Mesendoderm (in vitro differentiated cells): ENCODE measurements around the gene EDNRA.

Source experiments
- DNase-seq: peaks from one replicate; pipeline ENCODE4 v3.0.0; 2013
- H2AK5ac ChIP-seq: 2 replicates; pipeline ENCODE4 v1.6.1; 2013; ENCODE audit warnings: low read length, inconsistent platforms
- H2BK120ac ChIP-seq: 2 replicates; pipeline ENCODE4 v1.6.1; 2013; ENCODE audit warnings: low read depth, mild to moderate bottlenecking, low read length, moderate library complexity, mixed read lengths
- H2BK15ac ChIP-seq: replicated peaks from 2 replicates; pipeline ENCODE4 v1.6.1; 2013; ENCODE audit warnings: low read depth, mild to moderate bottlenecking, moderate library complexity
- H2BK5ac ChIP-seq: 2 replicates; pipeline ENCODE4 v1.6.1; 2013; ENCODE audit warnings: low read length, inconsistent platforms
- H3K18ac ChIP-seq: 2 replicates; pipeline ENCODE4 v1.6.1; 2013; ENCODE audit warnings: mild to moderate bottlenecking, low read length, mixed read lengths
- H3K23ac ChIP-seq: one replicate; pipeline ENCODE4 v1.6.1; 2013; ENCODE audit warnings: low read length
- H3K27ac ChIP-seq: 2 replicates; pipeline ENCODE4 v1.5.1; 2013; ENCODE audit warnings: low read depth, mild to moderate bottlenecking, inconsistent platforms, low read length, moderate library complexity
- H3K27me3 ChIP-seq: 2 replicates; pipeline ENCODE4 v1.6.1; 2013; ENCODE audit warnings: low read length, control low read depth, mild to moderate bottlenecking, inconsistent platforms; ENCODE audit not compliant: insufficient read depth, poor library complexity
- H3K36me3 ChIP-seq: 2 replicates; pipeline ENCODE4 v1.6.1; 2013; ENCODE audit warnings: low read length, inconsistent platforms; ENCODE audit not compliant: control insufficient read depth, insufficient read depth
- H3K4ac ChIP-seq: one replicate; pipeline ENCODE4 v1.6.1; 2013; ENCODE audit warnings: low read depth, mild to moderate bottlenecking, low read length, moderate library complexity
- H3K4me1 ChIP-seq: 2 replicates; pipeline ENCODE4 v1.6.1; 2013; ENCODE audit warnings: low read depth, low read length, inconsistent platforms; ENCODE audit not compliant: control insufficient read depth
- H3K4me2 ChIP-seq: 2 replicates; pipeline ENCODE4 v1.6.1; 2013; ENCODE audit warnings: low read length
- H3K4me3 ChIP-seq: 2 replicates; pipeline ENCODE4 v1.5.1; 2013; ENCODE audit warnings: mild to moderate bottlenecking, low read length
- H3K56ac ChIP-seq: one replicate; pipeline ENCODE4 v1.6.1; 2013; ENCODE audit warnings: low read length
- H3K79me1 ChIP-seq: 2 replicates; pipeline ENCODE4 v1.6.1; 2013; ENCODE audit warnings: low read length, inconsistent platforms
- H3K79me2 ChIP-seq: 2 replicates; pipeline ENCODE4 v1.6.1; 2013; ENCODE audit warnings: mild to moderate bottlenecking, low read length; ENCODE audit not compliant: control insufficient read depth, insufficient read depth
- H3K9ac ChIP-seq: 2 replicates; pipeline ENCODE4 v1.6.1; 2013; ENCODE audit warnings: low read length, inconsistent platforms
- H4K5ac ChIP-seq: one replicate; pipeline ENCODE4 v1.6.1; 2013; ENCODE audit warnings: low read length
- H4K8ac ChIP-seq: one replicate; pipeline ENCODE4 v1.6.1; 2013; ENCODE audit warnings: low read depth, mild to moderate bottlenecking, control low read depth, low read length, moderate library complexity
- WGBS: extraction: QIAGEN DNeasy Blood & Tissue Kit; methylation state at CpG from one replicate; pipeline ENCODE4 v1.1.7; 2013; ENCODE audit warnings: low lambda C conversion rate, missing lambda C conversion rate; ENCODE audit not compliant: insufficient coverage; ENCODE audit errors: extremely low coverage; 5-methylcytosine and 5-hydroxymethylcytosine counted together

The EDNRA gene

GRCh38 chr4:147496500-147496899 is 15.6 kb downstream of the EDNRA start:
- no peaks in the 10 kb centered on the region for H3K79me1 ChIP-seq
- DNase-seq = no peak
- H3K9ac ChIP-seq = no peak overlapping the region
- no peak overlapping the region for H2BK15ac ChIP-seq
- H3K79me2 ChIP-seq = no peaks in the 10 kb centered on the region
- H3K4me1 ChIP-seq = no peaks in the 10 kb centered on the region
- WGBS = no CpG with 5 or more reads among the region's 1 CpG
- no peak overlapping the region for H3K18ac ChIP-seq
- no peak overlapping the region for H2BK120ac ChIP-seq
- no peaks in the 10 kb centered on the region for H3K27me3 ChIP-seq
- H3K4ac ChIP-seq = no peak overlapping the region
- no peak overlapping the region for H3K23ac ChIP-seq
- no peak overlapping the region for H3K4me3 ChIP-seq
- H4K8ac ChIP-seq = no peak overlapping the region
- H2BK5ac ChIP-seq = no peak overlapping the region
- H3K56ac ChIP-seq = no peak overlapping the region
- no peak overlapping the region for H3K27ac ChIP-seq
- H3K4me2 ChIP-seq = no peak overlapping the region
- H3K36me3 ChIP-seq = no peaks in the 10 kb centered on the region
- no peak overlapping the region for H2AK5ac ChIP-seq
- no peak overlapping the region for H4K5ac ChIP-seq

- Histone ChIP-seq H4K8ac (no peak overlapping the region), H3K79me1 (no peaks in the 10 kb centered on the region), H3K27ac (no peak overlapping the region), H3K4me1 (no peaks in the 10 kb centered on the region), H2BK5ac (no peak overlapping the region), H3K4me2 (no peak overlapping the region), H3K18ac (no peak overlapping the region), H3K27me3 (no peaks in the 10 kb centered on the region), H3K36me3 (no peaks in the 10 kb centered on the region), H2BK15ac (no peak overlapping the region), H3K56ac (no peak overlapping the region), H3K79me2 (no peaks in the 10 kb centered on the region), H3K4me3 (no peak overlapping the region), H4K5ac (no peak overlapping the region), H2AK5ac (no peak overlapping the region), H3K9ac (no peak overlapping the region), H3K23ac (no peak overlapping the region), H3K4ac (no peak overlapping the region), H2BK120ac (no peak overlapping the region)
- no CpG with 5 or more reads among the region's 4 CpGs for WGBS
- DNase-seq = no peak
Observed at GRCh38 chr4:147498031-147498660, 17.2 kb downstream of the EDNRA start.

- H3K4me2 ChIP-seq = no peak overlapping the region
- H3K27me3 ChIP-seq = no peaks in the 10 kb centered on the region
- no peak overlapping the region for H2AK5ac ChIP-seq
- H4K5ac ChIP-seq = no peak overlapping the region
- no peak for DNase-seq
- no peak overlapping the region for H3K18ac ChIP-seq
- no peak overlapping the region for H3K4ac ChIP-seq
- no peak overlapping the region for H3K23ac ChIP-seq
- H2BK5ac ChIP-seq = no peak overlapping the region
- no peaks in the 10 kb centered on the region for H3K79me2 ChIP-seq
- H3K56ac ChIP-seq = no peak overlapping the region
- no peak overlapping the region for H3K9ac ChIP-seq
- H2BK15ac ChIP-seq = no peak overlapping the region
- H3K27ac ChIP-seq = no peak overlapping the region
- no peaks in the 10 kb centered on the region for H3K36me3 ChIP-seq
- no peak overlapping the region for H4K8ac ChIP-seq
- H3K4me3 ChIP-seq = no peak overlapping the region
- no peaks in the 10 kb centered on the region for H3K79me1 ChIP-seq
- WGBS = no CpG with 5 or more reads among the region's 2 CpGs
- no peak overlapping the region for H2BK120ac ChIP-seq
- H3K4me1 ChIP-seq = no peaks in the 10 kb centered on the region
Observed at GRCh38 chr4:147508346-147508745, 27.4 kb downstream of the EDNRA start.

- no peaks in the 10 kb centered on the region for H3K79me1 ChIP-seq
- no CpG with 5 or more reads among the region's 2 CpGs for WGBS
- no peak overlapping the region for H3K56ac ChIP-seq
- no peaks in the 10 kb centered on the region for H3K4me1 ChIP-seq
- no peak overlapping the region for H3K4ac ChIP-seq
- H3K27ac ChIP-seq = no peak overlapping the region
- H3K18ac ChIP-seq = no peak overlapping the region
- no peaks in the 10 kb centered on the region for H3K36me3 ChIP-seq
- H3K23ac ChIP-seq = no peak overlapping the region
- H3K4me2 ChIP-seq = no peak overlapping the region
- H2BK120ac ChIP-seq = no peak overlapping the region
- H3K4me3 ChIP-seq = no peak overlapping the region
- H2BK5ac ChIP-seq = no peak overlapping the region
- no peaks in the 10 kb centered on the region for H3K27me3 ChIP-seq
- no peak for DNase-seq
- H2AK5ac ChIP-seq = no peak overlapping the region
- no peaks in the 10 kb centered on the region for H3K79me2 ChIP-seq
- H3K9ac ChIP-seq = no peak overlapping the region
- H4K5ac ChIP-seq = no peak overlapping the region
- H2BK15ac ChIP-seq = no peak overlapping the region
- no peak overlapping the region for H4K8ac ChIP-seq
Observed at GRCh38 chr4:147509386-147509785, 28.5 kb downstream of the EDNRA start.

- Histone ChIP-seq H3K79me1 (no peaks in the 10 kb centered on the region), H3K79me2 (no peaks in the 10 kb centered on the region), H2BK5ac (no peak overlapping the region), H2AK5ac (no peak overlapping the region), H4K5ac (no peak overlapping the region), H3K18ac (no peak overlapping the region), H3K4me2 (no peak overlapping the region), H3K9ac (no peak overlapping the region), H3K27ac (no peak overlapping the region), H3K4ac (no peak overlapping the region), H3K4me1 (no peaks in the 10 kb centered on the region), H3K56ac (no peak overlapping the region), H4K8ac (no peak overlapping the region), H3K23ac (no peak overlapping the region), H2BK15ac (no peak overlapping the region), H3K27me3 (no peaks in the 10 kb centered on the region), H2BK120ac (no peak overlapping the region), H3K36me3 (no peaks in the 10 kb centered on the region), H3K4me3 (no peak overlapping the region)
- WGBS = no CpG with 5 or more reads among the region's 2 CpGs
- DNase-seq = no peak
Observed at GRCh38 chr4:147510962-147511668, 30.2 kb downstream of the EDNRA start.

- Histone ChIP-seq H3K4me1 (no peaks in the 10 kb centered on the region), H2BK5ac (no peak overlapping the region), H3K4me2 (no peak overlapping the region), H4K8ac (no peak overlapping the region), H2BK15ac (no peak overlapping the region), H3K9ac (no peak overlapping the region), H3K36me3 (no peaks in the 10 kb centered on the region), H3K4ac (no peak overlapping the region), H3K56ac (no peak overlapping the region), H3K4me3 (no peak overlapping the region), H3K27ac (no peak overlapping the region), H2AK5ac (no peak overlapping the region), H3K18ac (no peak overlapping the region), H3K27me3 (no peaks in the 10 kb centered on the region), H3K79me1 (no peaks in the 10 kb centered on the region), H4K5ac (no peak overlapping the region), H3K23ac (no peak overlapping the region), H2BK120ac (no peak overlapping the region), H3K79me2 (no peaks in the 10 kb centered on the region)
- no CpG with 5 or more reads among the region's 2 CpGs for WGBS
- DNase-seq = no peak
Observed at GRCh38 chr4:147513091-147513490, 32.2 kb downstream of the EDNRA start.
